ENCODE measurements around the gene TEF. TPM values are rescaled to one million over a fixed set of nuclear protein-coding genes. Genes with fewer than 3 reads are reported as not detected.
A peak's percentile ranks its signal among the peaks of the same experiment; 100 is the strongest.

TEF gene
- total and polyA plus RNA-seq, 7 donors = 2.0 to 23.9 (median 11.7) TPM

- no peak overlapping the region for H3K4me3 ChIP-seq
- H3K4me1 ChIP-seq = peaks cover 38% of the 10 kb centered on the region
- H3K36me3 ChIP-seq (ENCODE audit: insufficient read depth in 1 of 2, low read depth in 1 of 2) = no peaks in the 10 kb centered on the region
- no peak for TF ChIP-seq CTCF (IDR thresholded peaks at IDR 0.05)
- intact Hi-C loops (cut with DNase I) = no loop called here
- DNase-seq = no peak
- H3K27me3 ChIP-seq (ENCODE audit: insufficient read depth in 3 of 3, low read length in 2 of 3) = no peaks in the 10 kb centered on the region
- WGBS, 3 donors = 76 to 84% (median 83%) methylated on average over 3 of the region's 3 CpGs
- H3K27ac ChIP-seq = no peak overlapping the region
- ATAC-seq = no peak
- H3K9me3 ChIP-seq = no peaks in the 10 kb centered on the region
These were observed 25.7 kb downstream of the TEF start for GRCh38 chr22:41407433-41407832.

GRCh38 chr22:41408665-41409064 is 26.9 kb downstream of the TEF start:
- 52 to 76% (median 55%) methylated on average over 8 of the region's 8 CpGs for WGBS, 3 donors
- Histone ChIP-seq H3K4me3 (no peak overlapping the region), H3K27ac (peak overlapping the region; percentile 97), H3K4me1 (peaks cover 36% of the 10 kb centered on the region), H3K27me3 (ENCODE audit: insufficient read depth in 3 of 3, low read length in 2 of 3) (no peaks in the 10 kb centered on the region), H3K9me3 (no peaks in the 10 kb centered on the region), H3K36me3 (ENCODE audit: insufficient read depth in 1 of 2, low read depth in 1 of 2) (no peaks in the 10 kb centered on the region)
- no peak for ATAC-seq
- no peak for TF ChIP-seq CTCF (IDR thresholded peaks at IDR 0.05)
- DNase-seq = no peak
- intact Hi-C loops (cut with DNase I) = no loop called here

DNA sequence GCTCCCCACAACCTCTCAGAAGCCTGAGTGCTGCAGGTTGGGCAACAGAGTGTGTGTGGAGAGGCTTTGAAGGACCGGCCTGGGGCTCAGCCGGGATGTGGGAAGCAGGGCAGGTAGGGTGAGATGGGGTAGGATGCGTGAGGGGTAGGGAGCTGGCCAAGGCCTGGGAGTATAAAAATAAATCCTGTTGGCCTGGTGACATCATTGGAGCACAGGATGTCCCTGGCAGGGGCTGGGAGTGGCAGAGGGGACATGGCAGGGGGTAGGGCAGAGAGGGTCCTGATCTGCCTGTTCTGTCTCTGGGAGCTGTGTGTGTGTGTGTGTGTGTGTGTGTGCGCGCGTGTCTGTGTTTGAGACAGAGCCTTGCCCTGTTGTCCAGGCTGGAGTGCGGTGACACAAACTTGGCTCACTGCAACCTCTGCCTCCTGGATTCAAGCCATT is 28.6 kb downstream of the TEF start:
- 17 to 37% (median 23%) methylated on average over 3 to 7 of the region's 7 CpGs for WGBS, 3 donors
- peak overlapping the region; percentile 97 for H3K27ac ChIP-seq
- peaks cover 45% of the 10 kb centered on the region for H3K4me1 ChIP-seq
- no peak overlapping the region for H3K4me3 ChIP-seq
- peak; percentile 64 to 78 (median 74) for ATAC-seq
- peak; percentile 78 to 94 for DNase-seq
- H3K27me3 ChIP-seq (ENCODE audit: insufficient read depth in 3 of 3, low read length in 2 of 3) = no peaks in the 10 kb centered on the region
- TF ChIP-seq CTCF (IDR thresholded peaks at IDR 0.05) = no peak
- intact Hi-C loops (cut with DNase I) = no loop called here
- no peaks in the 10 kb centered on the region for H3K9me3 ChIP-seq
- H3K36me3 ChIP-seq (ENCODE audit: insufficient read depth in 1 of 2, low read depth in 1 of 2) = no peaks in the 10 kb centered on the region

GRCh38 chr22:41411021-41411851 is 29.5 kb downstream of the TEF start:
- ATAC-seq (peak; percentile 29 to 61 (median 47)), DNase-seq (peak; percentile 51 to 83)
- Histone ChIP-seq H3K27me3 (ENCODE audit: insufficient read depth in 3 of 3, low read length in 2 of 3) (no peaks in the 10 kb centered on the region), H3K9me3 (no peaks in the 10 kb centered on the region), H3K36me3 (ENCODE audit: insufficient read depth in 1 of 2, low read depth in 1 of 2) (no peaks in the 10 kb centered on the region), H3K4me1 (peaks cover 49% of the 10 kb centered on the region), H3K27ac (peak overlapping the region; percentile 97), H3K4me3 (no peak overlapping the region)
- intact Hi-C loops (cut with DNase I) = no loop called here
- WGBS, 3 donors = 27 to 60% (median 31%) methylated on average over 11 of the region's 11 CpGs
- no peak for TF ChIP-seq CTCF (IDR thresholded peaks at IDR 0.05)
